GM11168 (cell line): Measurements from ENCODE around the gene SZRD1.

Experiments used
- in situ Hi-C: fragments of 300-500 bp; cut with MboI; formaldehyde crosslinking; loops from one replicate; pipeline ENCODE4 v1.12.0; 2022; ENCODE audit warnings: low sequenced_read_pairs; ENCODE audit not compliant: unreplicated experiment

Gene SZRD1

GRCh38 chr1:16434007-16434406 lies 67.0 kb downstream of the SZRD1 start:
- in situ Hi-C loops, result no loop called here

GRCh38 chr1:16434501-16434900 lies 67.5 kb downstream of the SZRD1 start:
- in situ Hi-C loops, result no loop called here

GRCh38 chr1:16436946-16437474 lies 70.0 kb downstream of the SZRD1 start, which contains the start of gene SPATA21:
Gene SPATA21, minus strand, starts transcription at chr1:16437424. Its CDS starts 6,053 bp downstream, at chr1:16431371.
- in situ Hi-C loops, result no loop called here

- in situ Hi-C loops, result no loop called here
Measured at GRCh38 chr1:16438516-16438915, 71.5 kb downstream of the SZRD1 start.

GRCh38 chr1:16438924-16439323 lies 71.9 kb downstream of the SZRD1 start:
- in situ Hi-C loops, result no loop called here

GRCh38 chr1:16440131-16440469 lies 73.1 kb downstream of the SZRD1 start:
- in situ Hi-C loops, result no loop called here

- in situ Hi-C loops, result no loop called here
Measured at GRCh38 chr1:16440470-16441281, 73.6 kb downstream of the SZRD1 start, which contains the start of gene NECAP2. Gene NECAP2, plus strand, starts transcription at chr1:16440724. Its CDS starts 38 bp downstream, at chr1:16440762.

- in situ Hi-C loops, result no loop called here
Measured at GRCh38 chr1:16441282-16441665, 74.2 kb downstream of the SZRD1 start.

- in situ Hi-C loops, result no loop called here
Measured at GRCh38 chr1:16442265-16442664, 75.2 kb downstream of the SZRD1 start.

GRCh38 chr1:16442941-16443340 lies 75.9 kb downstream of the SZRD1 start:
- in situ Hi-C loops, result no loop called here

- in situ Hi-C loops, result no loop called here
Measured at GRCh38 chr1:16443975-16444770, 77.1 kb downstream of the SZRD1 start.

- in situ Hi-C loops, result no loop called here
Measured at GRCh38 chr1:16445052-16445451, 78.0 kb downstream of the SZRD1 start.

GRCh38 chr1:16446116-16446515 lies 79.1 kb downstream of the SZRD1 start:
- in situ Hi-C loops, result no loop called here

GRCh38 chr1:16447641-16448040 lies 80.6 kb downstream of the SZRD1 start:
- in situ Hi-C loops, result no loop called here
